Activated naive CD4-positive, alpha-beta T cell (primary cell): ENCODE results near the gene KMT2E.

Experiments
- DNase-seq, 4 experiments: peaks; one replicate each; lab custom pipeline; 2025; lab: John Stamatoyannopoulos, UW

The KMT2E gene

GRCh38 chr7:105130580-105130979 lies 116.6 kb downstream of the KMT2E start:
- no peak for DNase-seq

GRCh38 chr7:105131033-105131656 lies 117.1 kb downstream of the KMT2E start:
- no peak for DNase-seq

GRCh38 chr7:105131890-105132289 lies 117.9 kb downstream of the KMT2E start:
- no peak for DNase-seq

DNA sequence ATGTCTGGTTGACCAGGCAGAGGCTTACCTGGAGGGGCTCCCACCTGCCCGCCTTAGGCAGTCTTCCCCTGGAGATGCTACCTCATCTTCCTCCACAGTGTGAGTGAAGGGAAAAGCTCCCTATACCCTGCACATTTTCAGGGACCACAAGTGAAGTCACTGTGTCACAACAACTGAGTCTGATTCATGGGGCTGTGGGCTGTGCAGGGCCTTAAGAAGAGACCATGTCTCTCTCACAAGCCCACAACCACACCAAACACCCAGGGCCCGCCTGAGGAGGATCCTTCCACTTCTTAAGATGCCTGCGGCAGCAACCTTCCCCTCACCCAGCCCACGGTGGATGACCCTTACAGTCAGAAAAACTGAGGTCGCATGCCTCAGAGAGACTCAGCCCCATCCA lies 118.3 kb downstream of the KMT2E start:
- DNase-seq: no peak

DNA sequence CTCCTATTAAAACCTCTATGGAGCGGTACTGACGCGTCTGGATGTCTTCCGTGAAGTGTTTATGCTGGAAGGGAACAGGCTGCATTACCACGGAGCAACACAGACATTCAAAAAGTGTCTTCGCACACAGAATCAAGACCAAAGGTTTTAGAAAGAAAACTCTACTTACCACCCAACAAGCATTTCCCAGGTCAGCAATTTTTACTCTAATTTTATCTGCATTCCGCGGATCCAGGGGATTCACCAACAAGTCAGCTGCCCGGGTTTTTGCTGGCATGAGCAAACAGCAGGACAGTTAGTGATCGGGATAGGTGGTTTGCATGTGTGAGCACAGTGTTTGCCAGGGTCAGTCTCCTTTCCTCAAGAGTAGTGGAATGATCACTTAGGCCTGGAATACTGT lies 118.8 kb downstream of the KMT2E start:
- no peak for DNase-seq

GRCh38 chr7:105133358-105133757 lies 119.4 kb downstream of the KMT2E start:
- no peak for DNase-seq

- no peak for DNase-seq
Measured at GRCh38 chr7:105133986-105134655, 120.1 kb downstream of the KMT2E start.

GRCh38 chr7:105136221-105136620 lies 122.2 kb downstream of the KMT2E start:
- DNase-seq: no peak

- no peak for DNase-seq
Measured at GRCh38 chr7:105137898-105138297, 123.9 kb downstream of the KMT2E start.

- no peak for DNase-seq
Measured at GRCh38 chr7:105139381-105139780, 125.4 kb downstream of the KMT2E start.

DNA sequence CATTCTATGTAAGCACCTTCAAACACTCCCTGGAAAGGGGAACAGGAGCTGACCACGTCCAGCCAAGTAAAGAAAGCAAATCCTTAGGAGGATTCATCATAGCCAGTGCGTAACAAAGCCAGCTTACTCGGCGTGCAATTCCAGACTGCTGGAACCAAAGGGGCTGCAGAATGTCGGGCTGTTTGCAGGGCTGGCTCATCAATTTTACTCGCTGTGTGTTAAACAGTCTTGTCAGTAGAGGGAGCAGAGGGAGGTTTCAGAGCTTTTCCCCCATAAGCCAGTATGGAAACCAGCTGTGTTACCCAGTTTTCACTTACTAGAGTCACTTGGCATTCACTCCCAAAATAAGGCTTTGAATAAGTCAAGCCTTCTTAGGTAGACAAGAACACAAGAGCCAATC lies 127.1 kb downstream of the KMT2E start:
- no peak for DNase-seq

DNA sequence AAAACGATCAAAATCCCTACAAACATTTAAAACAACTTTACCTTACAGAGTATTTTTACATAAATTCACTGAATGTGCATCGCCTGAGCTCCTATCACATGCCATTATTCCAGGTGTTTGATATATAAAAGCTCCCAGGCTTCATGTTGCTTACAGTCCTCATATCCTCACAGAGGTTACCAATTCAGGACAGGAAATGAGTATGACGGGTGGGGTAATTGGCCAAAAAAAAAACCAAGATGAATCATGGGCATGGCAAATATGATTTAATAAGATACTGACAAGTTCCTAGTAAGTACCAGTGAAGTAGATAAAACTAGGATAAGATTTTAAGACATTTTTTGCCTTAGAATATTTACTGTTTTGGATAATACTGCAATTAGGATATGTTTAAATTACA lies 135.8 kb downstream of the KMT2E start:
- DNase-seq: no peak

DNA sequence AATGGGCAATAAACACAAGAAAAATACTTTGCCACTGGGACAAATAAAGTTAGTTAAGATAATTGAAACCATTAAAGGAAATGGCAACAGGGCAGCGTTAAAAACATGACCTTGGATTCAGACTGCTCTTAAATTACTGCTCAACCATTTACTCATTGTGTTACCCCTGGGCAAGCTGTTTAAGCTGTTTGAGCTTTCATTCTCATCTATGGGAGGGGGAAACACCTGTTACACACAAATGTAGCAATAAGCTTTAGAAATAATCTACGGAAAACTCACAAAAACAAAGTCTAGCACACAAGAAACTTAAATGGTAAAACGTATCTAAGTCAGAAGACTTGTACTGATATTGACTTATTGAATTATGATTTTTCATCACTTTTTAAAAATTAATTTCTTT lies 137.1 kb downstream of the KMT2E start:
- DNase-seq: no peak

DNA sequence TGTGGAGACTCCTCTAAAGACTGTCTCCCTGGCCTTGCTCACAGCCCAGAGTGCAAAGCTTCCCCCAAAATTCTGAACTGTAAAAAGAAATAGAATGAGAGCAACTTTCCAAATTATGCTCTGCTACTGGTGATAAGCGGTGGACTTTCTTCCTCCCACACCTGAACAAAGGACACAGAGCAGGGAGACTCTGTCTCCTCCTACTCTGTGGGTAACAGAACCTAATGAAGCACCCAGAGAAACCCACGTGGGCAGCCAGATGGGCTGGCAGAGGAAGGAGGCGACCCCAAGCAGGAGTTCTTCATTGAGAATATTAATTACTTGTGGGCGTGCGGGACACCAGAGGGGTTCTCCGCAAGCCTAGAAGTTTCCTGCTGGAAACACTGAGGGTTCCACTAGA lies 139.5 kb downstream of the KMT2E start:
- no peak for DNase-seq

DNA sequence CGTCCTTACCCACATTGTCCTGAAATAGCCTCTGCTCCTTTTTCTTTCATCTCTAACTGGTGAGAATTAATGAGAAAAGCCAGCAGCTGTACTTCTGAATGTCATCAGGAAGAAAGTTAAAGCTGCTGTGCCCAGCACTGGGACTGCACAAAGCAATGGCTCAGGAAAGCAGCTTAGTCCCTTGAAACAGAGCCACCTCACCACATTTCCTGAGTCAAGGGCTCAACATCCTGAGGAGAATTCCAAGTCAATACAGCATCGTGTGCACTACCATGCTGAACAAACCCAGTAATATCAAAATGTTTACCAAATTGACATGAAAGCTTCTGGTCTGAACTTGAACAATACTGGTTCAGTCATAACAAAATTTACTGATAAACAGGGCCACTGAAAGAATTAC lies 140.1 kb downstream of the KMT2E start:
- DNase-seq: no peak

- no peak for DNase-seq
Measured at GRCh38 chr7:105156731-105157130, 142.7 kb downstream of the KMT2E start.

DNA sequence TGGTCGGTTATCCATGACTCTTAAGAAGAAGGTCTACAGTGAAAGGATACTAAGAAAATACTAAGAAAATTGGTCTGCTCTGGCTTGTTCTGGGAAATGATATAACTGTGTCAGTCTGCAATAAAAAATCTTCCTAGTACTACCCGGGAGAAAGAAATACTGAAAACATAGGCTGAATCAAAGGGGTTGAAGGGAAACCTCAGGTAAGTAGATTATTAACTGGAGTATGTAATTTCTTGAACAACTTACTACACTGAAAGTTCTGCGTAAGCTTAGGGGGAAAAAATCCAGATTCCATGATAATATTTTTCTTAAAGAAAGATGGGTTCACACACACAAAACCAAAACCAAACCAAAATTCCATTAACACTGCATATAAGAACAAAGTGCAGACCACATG lies 143.3 kb downstream of the KMT2E start:
- DNase-seq: no peak

- DNase-seq: no peak
Measured at GRCh38 chr7:105161366-105161765, 147.4 kb downstream of the KMT2E start.
